ENCODE results near the gene LRRC4C.
"Not testable (repeated sequence)": the region's sequence is repeated elsewhere in the genome, so short reads cannot be mapped to it uniquely, and the experiment has no call there.

LRRC4C gene

GRCh38 chr11:40619654-40620053 is 839.8 kb downstream of the LRRC4C start:
- DNase-seq: no peak

GRCh38 chr11:40606800-40607199 is 852.7 kb downstream of the LRRC4C start:
- no peak for DNase-seq

GRCh38 chr11:40602866-40603552 is 856.4 kb downstream of the LRRC4C start:
- no peak for DNase-seq

- DNase-seq: no peak
Observed at GRCh38 chr11:40597546-40598113, 861.8 kb downstream of the LRRC4C start.

- DNase-seq: no peak
Observed at GRCh38 chr11:40573254-40573891, 886.1 kb downstream of the LRRC4C start.

GRCh38 chr11:40569947-40570531 is 889.4 kb downstream of the LRRC4C start:
- no peak for DNase-seq

GRCh38 chr11:40567392-40567791 is 892.1 kb downstream of the LRRC4C start:
- no peak for DNase-seq

GRCh38 chr11:40544162-40544561 is 915.3 kb downstream of the LRRC4C start:
- no peak for DNase-seq

GRCh38 chr11:40542821-40543220 is 916.6 kb downstream of the LRRC4C start:
- no peak for DNase-seq

GRCh38 chr11:40537734-40538133 is 921.7 kb downstream of the LRRC4C start:
- DNase-seq: no peak

GRCh38 chr11:40522080-40522479 is 937.4 kb downstream of the LRRC4C start:
- not testable (repeated sequence) for DNase-seq

GRCh38 chr11:40517122-40517521 is 942.3 kb downstream of the LRRC4C start:
- no peak for DNase-seq

- DNase-seq: no peak
Observed at GRCh38 chr11:40514124-40514523, 945.3 kb downstream of the LRRC4C start.

- DNase-seq: no peak
Observed at GRCh38 chr11:40513281-40513680, 946.2 kb downstream of the LRRC4C start.

- DNase-seq: no peak
Observed at GRCh38 chr11:40508303-40508702, 951.1 kb downstream of the LRRC4C start.

- DNase-seq: no peak
Observed at GRCh38 chr11:40506226-40506625, 953.2 kb downstream of the LRRC4C start.

GRCh38 chr11:40491341-40491740 is 968.1 kb downstream of the LRRC4C start:
- no peak for DNase-seq

- DNase-seq: no peak
Observed at GRCh38 chr11:40467771-40468170, 991.7 kb downstream of the LRRC4C start.

GRCh38 chr11:40445391-40445790 is 1014.1 kb downstream of the LRRC4C start:
- no peak for DNase-seq

- no peak for DNase-seq
Observed at GRCh38 chr11:40444151-40444550, 1015.3 kb downstream of the LRRC4C start.

GRCh38 chr11:40435344-40435743 is 1024.1 kb downstream of the LRRC4C start:
- DNase-seq: no peak

- no peak for DNase-seq
Observed at GRCh38 chr11:40434926-40435325, 1024.5 kb downstream of the LRRC4C start.

GRCh38 chr11:40432358-40432757 is 1027.1 kb downstream of the LRRC4C start:
- no peak for DNase-seq

- DNase-seq: no peak
Observed at GRCh38 chr11:40425168-40425567, 1034.3 kb downstream of the LRRC4C start.

Measured in activated CD4-positive, alpha-beta T cell treated with anti-CD3 and anti-CD28 coated beads, Interleukin-2, amount 50 U/mL, for 4 hours (primary cell).